GM12878 (cell line): ENCODE results near the gene KRTAP1-4. TPM values are rescaled to one million over a fixed set of nuclear protein-coding genes. Genes with fewer than 3 reads are reported as not detected.

Source experiments
- ATAC-seq: fragments of 200-7000 bp; cut with Tn5 transposase; 3 replicates; pipeline ENCODE4 v1.9.1; 2020; ENCODE audit warnings: mild to moderate bottlenecking, moderate library complexity
- BruUV-seq: library from RNA; stranded (reverse); fragments of 400-500 nt; replicated peaks from 2 replicates; lab custom pipeline; 2021; lab: Mats Ljungman, UMichigan
- CTCF ChIA-PET: fragments of 300-600 bp; sonication (Branson Sonifier 250); formaldehyde crosslinking; extraction: SDS; loops from one replicate; lab custom pipeline; 2021; ENCODE audit warnings: inconsistent platforms; lab: Yijun Ruan, JAX
- POLR2A ChIA-PET: fragments of 350-600 bp; formaldehyde crosslinking; extraction: SDS; loops from one replicate; lab custom pipeline; 2021; ENCODE audit warnings: inconsistent platforms; lab: Charles Lee
- RAD21 ChIA-PET: fragments of 300-600 bp; sonication (Branson Sonifier 250); formaldehyde crosslinking; loops from one replicate; lab custom pipeline; 2023; ENCODE audit warnings: antibody characterized with exemption; ENCODE audit not compliant: unreplicated experiment; lab: Charles Lee
- SMC1A ChIA-PET: fragments of 300-600 bp; sonication (Branson Sonifier 250); formaldehyde crosslinking; loops from one replicate; lab custom pipeline; 2023; ENCODE audit not compliant: unreplicated experiment, uncharacterized antibody; lab: Charles Lee
- DNase-seq: peaks from one replicate; pipeline ENCODE4 v3.0.0-alpha.2; 2011; ENCODE audit warnings: low read depth, low spot score
- FAIRE-seq: peaks from 3 replicates; lab custom pipeline; 2011; peaks lifted over from hg19 to GRCh38; lab: Jason Lieb, UNC
- H2AFZ ChIP-seq: 2 replicates; pipeline ENCODE4 v1.6.0; 2011; ENCODE audit warnings: low read depth, low read length, control low read depth; ENCODE audit not compliant: control insufficient read depth
- H3K27ac ChIP-seq: 2 replicates; pipeline ENCODE4 v1.5.1; 2011; ENCODE audit warnings: control low read depth; ENCODE audit not compliant: control insufficient read depth, insufficient read depth
- H3K27me3 ChIP-seq, 2 experiments: replicated peaks in 1 of 2; 2 replicates each; pipeline versions ENCODE4 v1.6.0 to v1.6.1; 2011; ENCODE audit warnings: low read length in 1 of 2; ENCODE audit not compliant: control insufficient read depth in 2 of 2, insufficient read depth in 2 of 2
- H3K36me3 ChIP-seq, 2 experiments: 2 replicates each; pipeline ENCODE4 v1.5.1; 2011; ENCODE audit warnings: low read length in 1 of 2; ENCODE audit not compliant: control insufficient read depth in 2 of 2, insufficient read depth in 2 of 2
- H3K4me1 ChIP-seq: 2 replicates; pipeline ENCODE4 v1.6.1; 2011; ENCODE audit warnings: mild to moderate bottlenecking, low read length, moderate library complexity, mixed read lengths; ENCODE audit not compliant: control insufficient read depth, insufficient read depth
- H3K4me2 ChIP-seq: 2 replicates; pipeline ENCODE4 v1.6.0; 2011; ENCODE audit warnings: control low read depth; ENCODE audit not compliant: control insufficient read depth, insufficient read depth
- H3K4me3 ChIP-seq: fragments of 200-600 bp; sonication (generic); 2 replicates; pipeline ENCODE4 v1.5.1; 2016
- H3K79me2 ChIP-seq: 2 replicates; pipeline ENCODE4 v1.6.0; 2011; ENCODE audit warnings: low read length; ENCODE audit not compliant: control insufficient read depth, insufficient read depth
- H3K9ac ChIP-seq: 2 replicates; pipeline ENCODE4 v1.8.0; 2011; ENCODE audit warnings: low read length, control low read depth, mixed read lengths; ENCODE audit not compliant: control insufficient read depth, insufficient read depth
- H3K9me3 ChIP-seq: replicated peaks from 3 replicates; pipeline ENCODE4 v1.5.1; 2011; ENCODE audit warnings: mild to moderate bottlenecking, low read length; ENCODE audit not compliant: control insufficient read depth, insufficient read depth
- H4K20me1 ChIP-seq: 2 replicates; pipeline ENCODE4 v1.6.0; 2011; ENCODE audit not compliant: control insufficient read depth, insufficient read depth
- ATF7 ChIP-seq: fragments of 450-650 bp; IDR thresholded peaks from 2 replicates; pipeline ENCODE4 v1.6.1; 2016; ENCODE audit warnings: low read depth, mild to moderate bottlenecking
- BACH1 ChIP-seq: fragments of 450-650 bp; IDR thresholded peaks from 2 replicates; pipeline ENCODE4 v1.6.1; 2017; ENCODE audit warnings: mild to moderate bottlenecking, borderline replicate concordance
- IKZF1 ChIP-seq: fragments of 450-650 bp; conservative IDR thresholded peaks from 2 replicates; pipeline ENCODE4 v1.6.1; 2017; ENCODE audit warnings: antibody characterized with exemption, mild to moderate bottlenecking
- NFIC ChIP-seq: IDR thresholded peaks from 2 replicates; pipeline ENCODE4 v1.6.1; 2012; ENCODE audit warnings: low read depth, mild to moderate bottlenecking, inconsistent platforms, low read length, moderate library complexity
- PML ChIP-seq: IDR thresholded peaks from 2 replicates; pipeline ENCODE4 v1.6.1; 2012; ENCODE audit warnings: low read length, inconsistent platforms
- POLR2AphosphoS5 ChIP-seq: IDR thresholded peaks from 2 replicates; pipeline ENCODE4 v1.6.1; 2011; ENCODE audit warnings: mild to moderate bottlenecking, low read length, inconsistent platforms
- STAT3 ChIP-seq: IDR thresholded peaks from 2 replicates; pipeline ENCODE4 v1.6.1; 2011; ENCODE audit warnings: low read depth, low read length, improper control_type of control experiment
- WGBS: methylation state at CpG from one replicate; pipeline ENCODE4 v1.1.6; 2016; ENCODE audit warnings: low lambda C conversion rate; ENCODE audit not compliant: insufficient replicate concordance, insufficient coverage; ENCODE audit errors: missing lambda C conversion rate; 5-methylcytosine and 5-hydroxymethylcytosine counted together
- in situ Hi-C: fragments of 300-500 bp; cut with MboI; formaldehyde crosslinking; loops from 9 replicates; pipeline ENCODE4 v1.14.3; 2018; ENCODE audit warnings: mixed read lengths
- intact Hi-C: fragments of 100-400 bp; cut with micrococcal nuclease; formaldehyde crosslinking; loops from one replicate; pipeline ENCODE4 v1.14.2; 2022; ENCODE audit not compliant: unreplicated experiment
- polyA plus RNA-seq, 11 experiments: library from polyadenylated mRNA; depleted of rRNA in 4 of 11; unstranded in 6 of 11; stranded (reverse) in 5 of 11; fragments of >200 nt; fragmentation: Nextera tagmentation in 4 of 11; fragmentation: Illumina TruSeq in 1 of 11; extraction: Ambion mirVana in 4 of 11; extraction: Trizol in 1 of 11; gene quantifications; 1 replicate in 1 of 11; 2 replicates in 10 of 11; pipeline versions ENCODE4 v1.2.1 to v1.2.3, GENCODE V29; 2011 to 2016; ENCODE audit warnings: inconsistent platforms in 2 of 11, missing spikeins in 2 of 11, low read depth in 1 of 11
- total RNA-seq, 4 experiments: library from RNA; depleted of rRNA in 3 of 4; stranded (reverse); fragments of >200 nt in 3 of 4; fragmentation: Illumina TruSeq in 1 of 4; extraction: Trizol in 1 of 4; gene quantifications; 2 replicates each; pipeline versions ENCODE4 v1.2.1 to v1.2.3, GENCODE V29; 2013 to 2021
- TF ChIP-seq, protein P1 (sequence below): fragments of 450-650 bp; IDR thresholded peaks from 2 replicates; pipeline ENCODE4 v1.6.1; 2017; ENCODE audit warnings: mild to moderate bottlenecking, low read depth, inconsistent platforms; ENCODE audit not compliant: poor library complexity, severe bottlenecking
- TF ChIP-seq, protein P2 (sequence below): fragments of 450-650 bp; IDR thresholded peaks from 2 replicates; pipeline ENCODE4 v1.6.1; 2017; ENCODE audit warnings: mild to moderate bottlenecking, moderate library complexity
- TF ChIP-seq, protein P3 (sequence below): fragments of 450-650 bp; IDR thresholded peaks from 2 replicates; pipeline ENCODE4 v1.6.1; 2017; ENCODE audit warnings: borderline replicate concordance
- TF ChIP-seq, protein P4 (sequence below): IDR thresholded peaks from 2 replicates; pipeline ENCODE4 v1.6.1; 2012; ENCODE audit warnings: mild to moderate bottlenecking, low read depth, low read length
- TF ChIP-seq, protein P5 (sequence below): IDR thresholded peaks from 2 replicates; pipeline ENCODE4 v1.6.1; 2012; ENCODE audit warnings: low read length, inconsistent platforms

The KRTAP1-4 gene
- total and polyA plus RNA-seq, 10 of the 15 experiments (the other 5 are each of a cell fraction or from before 2014, with no cell fraction given) = not detected

DNA sequence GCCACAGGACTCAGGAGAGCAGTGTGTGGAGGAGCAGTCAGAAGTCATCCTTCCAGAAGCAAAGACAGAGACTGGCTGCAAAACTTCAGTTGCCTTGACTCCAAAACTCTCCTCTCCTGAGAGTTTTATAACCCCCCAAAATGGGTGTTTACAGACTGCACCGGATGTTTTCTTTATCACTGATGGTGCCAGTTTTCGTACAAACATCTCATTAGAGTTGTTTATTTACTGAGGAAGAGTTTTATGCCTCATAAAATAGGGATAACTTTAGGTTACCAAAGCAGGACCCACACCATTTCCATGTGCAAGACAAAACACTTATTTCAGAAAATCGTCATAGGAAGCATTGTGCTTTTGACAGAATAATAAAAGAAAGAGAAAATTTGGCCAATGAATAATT is 45.8 kb downstream of the KRTAP1-4 start, which contains the start of gene KRT40:
Gene KRT40, minus strand, starts transcription at position 101 of the 400 bp plus-strand sequence. Its CDS starts 53 bp downstream, at position 48.
- WGBS = 29% methylated on average over 3 of the region's 3 CpGs
- SMC1A ChIA-PET = interaction anchor here (1.1 kb wide), 1 partner anchor 37 kb away, joined by 3 read pairs; no protein-coding TSS in a partner anchor
- in situ Hi-C loops (no loop called here), intact Hi-C loops (no loop called here)
- no peak within 1 kb of the TSS for H3K4me2 ChIP-seq
- DNase-seq (no peak), ATAC-seq (no peak), FAIRE-seq (no peak)
- no peaks in the 10 kb centered on the region for H3K36me3 ChIP-seq
- H4K20me1 ChIP-seq = no peaks in the 10 kb centered on the region
- H3K27ac ChIP-seq = no peak within 1 kb of the TSS
- no peak within 1 kb of the TSS for H3K4me3 ChIP-seq
- no TSS peak for BruUV-seq
- CTCF ChIA-PET = no interaction called here
- no peaks in the 10 kb centered on the region for H3K79me2 ChIP-seq
- H3K9ac ChIP-seq = no peak within 1 kb of the TSS
- no peaks in the 10 kb centered on the region for H3K9me3 ChIP-seq
- H3K4me1 ChIP-seq = no peaks in the 10 kb centered on the region
- RAD21 ChIA-PET = no interaction called here
- H2AFZ ChIP-seq = no peak within 1 kb of the TSS
- H3K27me3 ChIP-seq = peaks cover 0 to 4% of the 10 kb centered on the region in 2 experiments; a peak in 1 of 4 replicates
- POLR2A ChIA-PET = no interaction called here
- TF ChIP-seq NFIC (no peak), PML (no peak), STAT3 (no peak), ATF7 (no peak), IKZF1 (no peak), POLR2AphosphoS5 (no peak), BACH1 (no peak)
- TF ChIP-seq, protein P1, sequence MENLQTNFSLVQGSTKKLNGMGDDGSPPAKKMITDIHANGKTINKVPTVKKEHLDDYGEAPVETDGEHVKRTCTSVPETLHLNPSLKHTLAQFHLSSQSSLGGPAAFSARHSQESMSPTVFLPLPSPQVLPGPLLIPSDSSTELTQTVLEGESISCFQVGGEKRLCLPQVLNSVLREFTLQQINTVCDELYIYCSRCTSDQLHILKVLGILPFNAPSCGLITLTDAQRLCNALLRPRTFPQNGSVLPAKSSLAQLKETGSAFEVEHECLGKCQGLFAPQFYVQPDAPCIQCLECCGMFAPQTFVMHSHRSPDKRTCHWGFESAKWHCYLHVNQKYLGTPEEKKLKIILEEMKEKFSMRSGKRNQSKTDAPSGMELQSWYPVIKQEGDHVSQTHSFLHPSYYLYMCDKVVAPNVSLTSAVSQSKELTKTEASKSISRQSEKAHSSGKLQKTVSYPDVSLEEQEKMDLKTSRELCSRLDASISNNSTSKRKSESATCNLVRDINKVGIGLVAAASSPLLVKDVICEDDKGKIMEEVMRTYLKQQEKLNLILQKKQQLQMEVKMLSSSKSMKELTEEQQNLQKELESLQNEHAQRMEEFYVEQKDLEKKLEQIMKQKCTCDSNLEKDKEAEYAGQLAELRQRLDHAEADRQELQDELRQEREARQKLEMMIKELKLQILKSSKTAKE = no peak
- TF ChIP-seq, protein P2, sequence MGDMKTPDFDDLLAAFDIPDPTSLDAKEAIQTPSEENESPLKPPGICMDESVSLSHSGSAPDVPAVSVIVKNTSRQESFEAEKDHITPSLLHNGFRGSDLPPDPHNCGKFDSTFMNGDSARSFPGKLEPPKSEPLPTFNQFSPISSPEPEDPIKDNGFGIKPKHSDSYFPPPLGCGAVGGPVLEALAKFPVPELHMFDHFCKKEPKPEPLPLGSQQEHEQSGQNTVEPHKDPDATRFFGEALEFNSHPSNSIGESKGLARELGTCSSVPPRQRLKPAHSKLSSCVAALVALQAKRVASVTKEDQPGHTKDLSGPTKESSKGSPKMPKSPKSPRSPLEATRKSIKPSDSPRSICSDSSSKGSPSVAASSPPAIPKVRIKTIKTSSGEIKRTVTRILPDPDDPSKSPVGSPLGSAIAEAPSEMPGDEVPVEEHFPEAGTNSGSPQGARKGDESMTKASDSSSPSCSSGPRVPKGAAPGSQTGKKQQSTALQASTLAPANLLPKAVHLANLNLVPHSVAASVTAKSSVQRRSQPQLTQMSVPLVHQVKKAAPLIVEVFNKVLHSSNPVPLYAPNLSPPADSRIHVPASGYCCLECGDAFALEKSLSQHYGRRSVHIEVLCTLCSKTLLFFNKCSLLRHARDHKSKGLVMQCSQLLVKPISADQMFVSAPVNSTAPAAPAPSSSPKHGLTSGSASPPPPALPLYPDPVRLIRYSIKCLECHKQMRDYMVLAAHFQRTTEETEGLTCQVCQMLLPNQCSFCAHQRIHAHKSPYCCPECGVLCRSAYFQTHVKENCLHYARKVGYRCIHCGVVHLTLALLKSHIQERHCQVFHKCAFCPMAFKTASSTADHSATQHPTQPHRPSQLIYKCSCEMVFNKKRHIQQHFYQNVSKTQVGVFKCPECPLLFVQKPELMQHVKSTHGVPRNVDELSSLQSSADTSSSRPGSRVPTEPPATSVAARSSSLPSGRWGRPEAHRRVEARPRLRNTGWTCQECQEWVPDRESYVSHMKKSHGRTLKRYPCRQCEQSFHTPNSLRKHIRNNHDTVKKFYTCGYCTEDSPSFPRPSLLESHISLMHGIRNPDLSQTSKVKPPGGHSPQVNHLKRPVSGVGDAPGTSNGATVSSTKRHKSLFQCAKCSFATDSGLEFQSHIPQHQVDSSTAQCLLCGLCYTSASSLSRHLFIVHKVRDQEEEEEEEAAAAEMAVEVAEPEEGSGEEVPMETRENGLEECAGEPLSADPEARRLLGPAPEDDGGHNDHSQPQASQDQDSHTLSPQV = no peak
- TF ChIP-seq, protein P3, sequence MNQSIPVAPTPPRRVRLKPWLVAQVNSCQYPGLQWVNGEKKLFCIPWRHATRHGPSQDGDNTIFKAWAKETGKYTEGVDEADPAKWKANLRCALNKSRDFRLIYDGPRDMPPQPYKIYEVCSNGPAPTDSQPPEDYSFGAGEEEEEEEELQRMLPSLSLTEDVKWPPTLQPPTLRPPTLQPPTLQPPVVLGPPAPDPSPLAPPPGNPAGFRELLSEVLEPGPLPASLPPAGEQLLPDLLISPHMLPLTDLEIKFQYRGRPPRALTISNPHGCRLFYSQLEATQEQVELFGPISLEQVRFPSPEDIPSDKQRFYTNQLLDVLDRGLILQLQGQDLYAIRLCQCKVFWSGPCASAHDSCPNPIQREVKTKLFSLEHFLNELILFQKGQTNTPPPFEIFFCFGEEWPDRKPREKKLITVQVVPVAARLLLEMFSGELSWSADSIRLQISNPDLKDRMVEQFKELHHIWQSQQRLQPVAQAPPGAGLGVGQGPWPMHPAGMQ = no peak
- TF ChIP-seq, protein P4, sequence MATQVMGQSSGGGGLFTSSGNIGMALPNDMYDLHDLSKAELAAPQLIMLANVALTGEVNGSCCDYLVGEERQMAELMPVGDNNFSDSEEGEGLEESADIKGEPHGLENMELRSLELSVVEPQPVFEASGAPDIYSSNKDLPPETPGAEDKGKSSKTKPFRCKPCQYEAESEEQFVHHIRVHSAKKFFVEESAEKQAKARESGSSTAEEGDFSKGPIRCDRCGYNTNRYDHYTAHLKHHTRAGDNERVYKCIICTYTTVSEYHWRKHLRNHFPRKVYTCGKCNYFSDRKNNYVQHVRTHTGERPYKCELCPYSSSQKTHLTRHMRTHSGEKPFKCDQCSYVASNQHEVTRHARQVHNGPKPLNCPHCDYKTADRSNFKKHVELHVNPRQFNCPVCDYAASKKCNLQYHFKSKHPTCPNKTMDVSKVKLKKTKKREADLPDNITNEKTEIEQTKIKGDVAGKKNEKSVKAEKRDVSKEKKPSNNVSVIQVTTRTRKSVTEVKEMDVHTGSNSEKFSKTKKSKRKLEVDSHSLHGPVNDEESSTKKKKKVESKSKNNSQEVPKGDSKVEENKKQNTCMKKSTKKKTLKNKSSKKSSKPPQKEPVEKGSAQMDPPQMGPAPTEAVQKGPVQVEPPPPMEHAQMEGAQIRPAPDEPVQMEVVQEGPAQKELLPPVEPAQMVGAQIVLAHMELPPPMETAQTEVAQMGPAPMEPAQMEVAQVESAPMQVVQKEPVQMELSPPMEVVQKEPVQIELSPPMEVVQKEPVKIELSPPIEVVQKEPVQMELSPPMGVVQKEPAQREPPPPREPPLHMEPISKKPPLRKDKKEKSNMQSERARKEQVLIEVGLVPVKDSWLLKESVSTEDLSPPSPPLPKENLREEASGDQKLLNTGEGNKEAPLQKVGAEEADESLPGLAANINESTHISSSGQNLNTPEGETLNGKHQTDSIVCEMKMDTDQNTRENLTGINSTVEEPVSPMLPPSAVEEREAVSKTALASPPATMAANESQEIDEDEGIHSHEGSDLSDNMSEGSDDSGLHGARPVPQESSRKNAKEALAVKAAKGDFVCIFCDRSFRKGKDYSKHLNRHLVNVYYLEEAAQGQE = no peak
- TF ChIP-seq, protein P5, sequence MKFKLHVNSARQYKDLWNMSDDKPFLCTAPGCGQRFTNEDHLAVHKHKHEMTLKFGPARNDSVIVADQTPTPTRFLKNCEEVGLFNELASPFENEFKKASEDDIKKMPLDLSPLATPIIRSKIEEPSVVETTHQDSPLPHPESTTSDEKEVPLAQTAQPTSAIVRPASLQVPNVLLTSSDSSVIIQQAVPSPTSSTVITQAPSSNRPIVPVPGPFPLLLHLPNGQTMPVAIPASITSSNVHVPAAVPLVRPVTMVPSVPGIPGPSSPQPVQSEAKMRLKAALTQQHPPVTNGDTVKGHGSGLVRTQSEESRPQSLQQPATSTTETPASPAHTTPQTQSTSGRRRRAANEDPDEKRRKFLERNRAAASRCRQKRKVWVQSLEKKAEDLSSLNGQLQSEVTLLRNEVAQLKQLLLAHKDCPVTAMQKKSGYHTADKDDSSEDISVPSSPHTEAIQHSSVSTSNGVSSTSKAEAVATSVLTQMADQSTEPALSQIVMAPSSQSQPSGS = no peak
